Measurements from ENCODE around the gene MKKS.
"Not testable (repeated sequence)": the region's sequence is repeated elsewhere in the genome, so short reads cannot be mapped to it uniquely, and the experiment has no call there.

MKKS gene

GRCh38 chr20:10417218-10417617 is 16.8 kb downstream of the MKKS start:
- DNase-seq (ENCODE audit: insufficient read length, low spot score); FAIRE-seq: not testable (repeated sequence)

- no peak for FAIRE-seq
- DNase-seq (ENCODE audit: insufficient read length, low spot score), result no peak
Measured at GRCh38 chr20:10415013-10415650, 18.9 kb downstream of the MKKS start.

- FAIRE-seq, result no peak
- no peak for DNase-seq (ENCODE audit: insufficient read length, low spot score)
Measured at GRCh38 chr20:10412591-10413408, 21.2 kb downstream of the MKKS start.

- FAIRE-seq (no peak), DNase-seq (ENCODE audit: insufficient read length, low spot score) (no peak)
Measured at GRCh38 chr20:10411673-10412072, 22.3 kb downstream of the MKKS start.

- no peak for FAIRE-seq
- DNase-seq (ENCODE audit: insufficient read length, low spot score), result no peak
Measured at GRCh38 chr20:10408108-10408813, 25.8 kb downstream of the MKKS start.

- DNase-seq (ENCODE audit: insufficient read length, low spot score) (no peak), FAIRE-seq (no peak)
Measured at GRCh38 chr20:10404959-10405530, 29.0 kb downstream of the MKKS start.

- FAIRE-seq (no peak), DNase-seq (ENCODE audit: insufficient read length, low spot score) (no peak)
Measured at GRCh38 chr20:10404023-10404628, 29.9 kb downstream of the MKKS start.

- FAIRE-seq, result no peak
- DNase-seq (ENCODE audit: insufficient read length, low spot score), result no peak
Measured at GRCh38 chr20:10402938-10403608, 30.9 kb downstream of the MKKS start.

- DNase-seq (ENCODE audit: insufficient read length, low spot score), result no peak
Measured at GRCh38 chr20:10398834-10399369, 35.1 kb downstream of the MKKS start.

GRCh38 chr20:10394752-10395151 is 39.3 kb downstream of the MKKS start:
- DNase-seq (ENCODE audit: insufficient read length, low spot score); FAIRE-seq: not testable (repeated sequence)

More at GRCh38 chr20:10398834-10399369, 35.1 kb downstream of the MKKS start:
- FAIRE-seq, result no peak

- FAIRE-seq, result no peak
- DNase-seq (ENCODE audit: insufficient read length, low spot score), result no peak
Measured at GRCh38 chr20:10390709-10391108, 43.3 kb downstream of the MKKS start.

- DNase-seq (ENCODE audit: insufficient read length, low spot score) (no peak), FAIRE-seq (no peak)
Measured at GRCh38 chr20:10388597-10388996, 45.4 kb downstream of the MKKS start.

- FAIRE-seq (no peak), DNase-seq (ENCODE audit: insufficient read length, low spot score) (no peak)
Measured at GRCh38 chr20:10387686-10388085, 46.3 kb downstream of the MKKS start.

- no peak for FAIRE-seq
- DNase-seq (ENCODE audit: insufficient read length, low spot score), result no peak
Measured at GRCh38 chr20:10385850-10386544, 48.0 kb downstream of the MKKS start.

- FAIRE-seq, result no peak
- DNase-seq (ENCODE audit: insufficient read length, low spot score), result no peak
Measured at GRCh38 chr20:10381477-10381876, 52.5 kb downstream of the MKKS start.

GRCh38 chr20:10379761-10380160 is 54.3 kb downstream of the MKKS start:
- DNase-seq (ENCODE audit: insufficient read length, low spot score) (no peak), FAIRE-seq (no peak)

- DNase-seq (ENCODE audit: insufficient read length, low spot score) (no peak), FAIRE-seq (no peak)
Measured at GRCh38 chr20:10376270-10377075, 57.5 kb downstream of the MKKS start.

GRCh38 chr20:10375191-10375590 is 58.8 kb downstream of the MKKS start:
- FAIRE-seq (no peak), DNase-seq (ENCODE audit: insufficient read length, low spot score) (no peak)

GRCh38 chr20:10374036-10374435 is 60.0 kb downstream of the MKKS start:
- no peak for FAIRE-seq
- DNase-seq (ENCODE audit: insufficient read length, low spot score), result no peak
